ENCODE results near the gene CDR2. TPM values are rescaled to one million over a fixed set of nuclear protein-coding genes. Genes with fewer than 3 reads are reported as not detected.

CDR2 gene
- total and polyA plus RNA-seq, 2 of the 13 experiments (the other 11 are each of a cell fraction or from before 2014, with no cell fraction given): 59.0 to 78.9 TPM

- TF ChIP-seq ZNF800 (CRISPR knock-in tag; IDR thresholded peaks at IDR 0.05) (0 out of 2 replicates have a peak, but pooled peaks have one; percentile 22), ARID3A (IDR thresholded peaks at IDR 0.05; ENCODE audit: low read depth, low read length) (peak; percentile 35; the same call in 1 of the 2 replicates), RORA (CRISPR knock-in tag; IDR thresholded peaks at IDR 0.05) (no peak), ZNF607 (CRISPR knock-in tag; IDR thresholded peaks at IDR 0.05; ENCODE audit: borderline replicate concordance) (no peak), DRAP1 (CRISPR knock-in tag; IDR thresholded peaks at IDR 0.05) (peak; percentile 39; the same call in 1 of the 2 replicates), ZNF280D (CRISPR knock-in tag; IDR thresholded peaks at IDR 0.05) (peak; percentile 73; the same call in 1 of the 2 replicates), ZNF513 (CRISPR knock-in tag; conservative IDR thresholded peaks at IDR 0.05) (no peak), THAP7 (CRISPR knock-in tag; IDR thresholded peaks at IDR 0.05) (no peak), ESRRA (CRISPR knock-in tag; IDR thresholded peaks at IDR 0.05; ENCODE audit: low read depth) (peak; percentile 58; the same call in 1 of the 2 replicates), ZBTB14 (CRISPR knock-in tag; IDR thresholded peaks at IDR 0.05) (no peak), TCF7 (IDR thresholded peaks at IDR 0.05; ENCODE audit: low read depth) (no peak), MXD3 (CRISPR knock-in tag; IDR thresholded peaks at IDR 0.05) (no peak), RAD51 (IDR thresholded peaks at IDR 0.05; ENCODE audit: borderline replicate concordance) (no peak)
Measured at GRCh38 chr16:22353933-22354541, 20.4 kb downstream of the CDR2 start (continued).

Measured in HepG2 (cell line).